Neural progenitor cell (in vitro differentiated cells): ENCODE results near the gene AP3B2.

ENCODE experiments used
- CTCF ChIP-seq: fragments of 200-600 bp; sonication (generic); IDR thresholded peaks from 2 replicates; pipeline ENCODE4 v1.5.1; 2017; ENCODE audit warnings: antibody characterized with exemption, mild to moderate bottlenecking
- EZH2 ChIP-seq: fragments of 200-600 bp; sonication (generic); IDR thresholded peaks from 2 replicates; pipeline ENCODE4 v1.6.1; 2017; ENCODE audit warnings: antibody characterized with exemption, mild to moderate bottlenecking, moderate library complexity
- EZH2phosphoT487 ChIP-seq: fragments of 200-600 bp; sonication (generic); IDR thresholded peaks from 2 replicates; pipeline ENCODE4 v1.6.1; 2017; ENCODE audit warnings: antibody characterized with exemption

GRCh38 chr15:82749951-82750830 lies 40.5 kb upstream of the AP3B2 start:
- TF ChIP-seq CTCF (no peak), EZH2 (peak; percentile 28), EZH2phosphoT487 (no peak)
